GM12878 (cell line): ENCODE measurements around the gene ECHDC1. TPM values are rescaled to one million over a fixed set of nuclear protein-coding genes. Genes with fewer than 3 reads are reported as not detected.

Source experiments
- ATAC-seq: fragments of 200-7000 bp; cut with Tn5 transposase; 3 replicates; pipeline ENCODE4 v1.9.1; 2020; ENCODE audit warnings: mild to moderate bottlenecking, moderate library complexity
- BruUV-seq: library from RNA; stranded (reverse); fragments of 400-500 nt; replicated peaks from 2 replicates; lab custom pipeline; 2021; lab: Mats Ljungman, UMichigan
- CTCF ChIA-PET: fragments of 300-600 bp; sonication (Branson Sonifier 250); formaldehyde crosslinking; extraction: SDS; loops from one replicate; lab custom pipeline; 2021; ENCODE audit warnings: inconsistent platforms; lab: Yijun Ruan, JAX
- POLR2A ChIA-PET: fragments of 350-600 bp; formaldehyde crosslinking; extraction: SDS; loops from one replicate; lab custom pipeline; 2021; ENCODE audit warnings: inconsistent platforms; lab: Charles Lee
- RAD21 ChIA-PET: fragments of 300-600 bp; sonication (Branson Sonifier 250); formaldehyde crosslinking; loops from one replicate; lab custom pipeline; 2023; ENCODE audit warnings: antibody characterized with exemption; ENCODE audit not compliant: unreplicated experiment; lab: Charles Lee
- SMC1A ChIA-PET: fragments of 300-600 bp; sonication (Branson Sonifier 250); formaldehyde crosslinking; loops from one replicate; lab custom pipeline; 2023; ENCODE audit not compliant: unreplicated experiment, uncharacterized antibody; lab: Charles Lee
- DNase-seq: peaks from one replicate; pipeline ENCODE4 v3.0.0-alpha.2; 2011; ENCODE audit warnings: low read depth, low spot score
- FAIRE-seq: peaks from 3 replicates; lab custom pipeline; 2011; peaks lifted over from hg19 to GRCh38; lab: Jason Lieb, UNC
- H2AFZ ChIP-seq: 2 replicates; pipeline ENCODE4 v1.6.0; 2011; ENCODE audit warnings: low read depth, low read length, control low read depth; ENCODE audit not compliant: control insufficient read depth
- H3K27ac ChIP-seq: 2 replicates; pipeline ENCODE4 v1.5.1; 2011; ENCODE audit warnings: control low read depth; ENCODE audit not compliant: control insufficient read depth, insufficient read depth
- H3K27me3 ChIP-seq, 2 experiments: replicated peaks in 1 of 2; 2 replicates each; pipeline versions ENCODE4 v1.6.0 to v1.6.1; 2011; ENCODE audit warnings: low read length in 1 of 2; ENCODE audit not compliant: control insufficient read depth in 2 of 2, insufficient read depth in 2 of 2
- H3K36me3 ChIP-seq, 2 experiments: 2 replicates each; pipeline ENCODE4 v1.5.1; 2011; ENCODE audit warnings: low read length in 1 of 2; ENCODE audit not compliant: control insufficient read depth in 2 of 2, insufficient read depth in 2 of 2
- H3K4me1 ChIP-seq: 2 replicates; pipeline ENCODE4 v1.6.1; 2011; ENCODE audit warnings: mild to moderate bottlenecking, low read length, moderate library complexity, mixed read lengths; ENCODE audit not compliant: control insufficient read depth, insufficient read depth
- H3K4me2 ChIP-seq: 2 replicates; pipeline ENCODE4 v1.6.0; 2011; ENCODE audit warnings: control low read depth; ENCODE audit not compliant: control insufficient read depth, insufficient read depth
- H3K4me3 ChIP-seq: fragments of 200-600 bp; sonication (generic); 2 replicates; pipeline ENCODE4 v1.5.1; 2016
- H3K79me2 ChIP-seq: 2 replicates; pipeline ENCODE4 v1.6.0; 2011; ENCODE audit warnings: low read length; ENCODE audit not compliant: control insufficient read depth, insufficient read depth
- H3K9ac ChIP-seq: 2 replicates; pipeline ENCODE4 v1.8.0; 2011; ENCODE audit warnings: low read length, control low read depth, mixed read lengths; ENCODE audit not compliant: control insufficient read depth, insufficient read depth
- H3K9me3 ChIP-seq: replicated peaks from 3 replicates; pipeline ENCODE4 v1.5.1; 2011; ENCODE audit warnings: mild to moderate bottlenecking, low read length; ENCODE audit not compliant: control insufficient read depth, insufficient read depth
- H4K20me1 ChIP-seq: 2 replicates; pipeline ENCODE4 v1.6.0; 2011; ENCODE audit not compliant: control insufficient read depth, insufficient read depth
- EED ChIP-seq: sonication (generic); IDR thresholded peaks from 2 replicates; pipeline ENCODE4 v1.6.1; 2016; ENCODE audit warnings: antibody characterized with exemption, low read depth
- FOXK2 ChIP-seq: fragments of 450-650 bp; IDR thresholded peaks from 2 replicates; pipeline ENCODE4 v1.6.1; 2017; ENCODE audit warnings: mild to moderate bottlenecking, moderate library complexity
- HCFC1 ChIP-seq: fragments of 150-350 bp; IDR thresholded peaks from 2 replicates; pipeline ENCODE4 v1.6.1; 2014; ENCODE audit warnings: low read length
- JUNB ChIP-seq: IDR thresholded peaks from 2 replicates; pipeline ENCODE4 v1.6.1; 2016; ENCODE audit warnings: antibody characterized with exemption, mild to moderate bottlenecking
- MTA2 ChIP-seq: fragments of 450-650 bp; IDR thresholded peaks from 2 replicates; pipeline ENCODE4 v1.6.1; 2016; ENCODE audit warnings: low read depth, mild to moderate bottlenecking, moderate library complexity
- RBBP5 ChIP-seq: fragments of 200-600 bp; sonication (generic); conservative IDR thresholded peaks from 2 replicates; pipeline ENCODE4 v1.6.1; 2016
- TARDBP ChIP-seq: IDR thresholded peaks from 2 replicates; pipeline ENCODE4 v1.6.1; 2016; ENCODE audit warnings: borderline replicate concordance
- ZBED1 ChIP-seq: IDR thresholded peaks from 2 replicates; pipeline ENCODE4 v1.6.1; 2016; ENCODE audit warnings: borderline replicate concordance
- ZNF217 ChIP-seq: fragments of 450-650 bp; IDR thresholded peaks from 2 replicates; pipeline ENCODE4 v1.6.1; 2017; ENCODE audit warnings: antibody characterized with exemption, mild to moderate bottlenecking
- in situ Hi-C: fragments of 300-500 bp; cut with MboI; formaldehyde crosslinking; loops from 9 replicates; pipeline ENCODE4 v1.14.3; 2018; ENCODE audit warnings: mixed read lengths
- intact Hi-C: fragments of 100-400 bp; cut with micrococcal nuclease; formaldehyde crosslinking; loops from one replicate; pipeline ENCODE4 v1.14.2; 2022; ENCODE audit not compliant: unreplicated experiment
- polyA plus RNA-seq, 11 experiments: library from polyadenylated mRNA; depleted of rRNA in 4 of 11; unstranded in 6 of 11; stranded (reverse) in 5 of 11; fragments of >200 nt; fragmentation: Nextera tagmentation in 4 of 11; fragmentation: Illumina TruSeq in 1 of 11; extraction: Ambion mirVana in 4 of 11; extraction: Trizol in 1 of 11; gene quantifications; 1 replicate in 1 of 11; 2 replicates in 10 of 11; pipeline versions ENCODE4 v1.2.1 to v1.2.3, GENCODE V29; 2011 to 2016; ENCODE audit warnings: inconsistent platforms in 2 of 11, missing spikeins in 2 of 11, low read depth in 1 of 11
- total RNA-seq, 4 experiments: library from RNA; depleted of rRNA in 3 of 4; stranded (reverse); fragments of >200 nt in 3 of 4; fragmentation: Illumina TruSeq in 1 of 4; extraction: Trizol in 1 of 4; gene quantifications; 2 replicates each; pipeline versions ENCODE4 v1.2.1 to v1.2.3, GENCODE V29; 2013 to 2021
- TF ChIP-seq, protein P1 (sequence below): fragments of 450-650 bp; IDR thresholded peaks from 2 replicates; pipeline ENCODE4 v1.6.1; 2018; ENCODE audit warnings: borderline replicate concordance, mild to moderate bottlenecking; ENCODE audit not compliant: partially characterized antibody

ECHDC1 gene
- total and polyA plus RNA-seq, 10 of the 15 experiments (the other 5 are each of a cell fraction or from before 2014, with no cell fraction given), result 46.2 to 111 (median 70.7) TPM

DNA sequence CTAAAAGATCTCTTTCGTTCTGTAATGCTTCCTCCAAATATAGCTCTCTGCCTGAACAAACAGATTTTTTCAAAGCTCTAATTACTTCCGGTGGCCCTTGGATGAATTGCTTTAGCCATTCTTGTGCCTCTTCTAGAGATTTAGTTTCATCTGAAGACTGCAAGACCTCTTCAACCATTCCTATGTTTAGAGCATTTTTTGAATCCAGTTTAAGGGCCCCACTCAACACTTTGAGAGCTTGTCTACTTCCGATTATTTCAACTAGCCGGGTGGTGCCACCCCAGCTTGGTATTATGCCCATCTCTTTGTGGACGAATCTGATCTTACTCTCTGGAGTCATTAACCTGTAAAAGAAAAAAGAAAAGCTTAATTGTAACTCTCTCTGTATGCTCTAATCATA lies 53.5 kb downstream of the ECHDC1 start (continued):
- TF ChIP-seq, protein P1, sequence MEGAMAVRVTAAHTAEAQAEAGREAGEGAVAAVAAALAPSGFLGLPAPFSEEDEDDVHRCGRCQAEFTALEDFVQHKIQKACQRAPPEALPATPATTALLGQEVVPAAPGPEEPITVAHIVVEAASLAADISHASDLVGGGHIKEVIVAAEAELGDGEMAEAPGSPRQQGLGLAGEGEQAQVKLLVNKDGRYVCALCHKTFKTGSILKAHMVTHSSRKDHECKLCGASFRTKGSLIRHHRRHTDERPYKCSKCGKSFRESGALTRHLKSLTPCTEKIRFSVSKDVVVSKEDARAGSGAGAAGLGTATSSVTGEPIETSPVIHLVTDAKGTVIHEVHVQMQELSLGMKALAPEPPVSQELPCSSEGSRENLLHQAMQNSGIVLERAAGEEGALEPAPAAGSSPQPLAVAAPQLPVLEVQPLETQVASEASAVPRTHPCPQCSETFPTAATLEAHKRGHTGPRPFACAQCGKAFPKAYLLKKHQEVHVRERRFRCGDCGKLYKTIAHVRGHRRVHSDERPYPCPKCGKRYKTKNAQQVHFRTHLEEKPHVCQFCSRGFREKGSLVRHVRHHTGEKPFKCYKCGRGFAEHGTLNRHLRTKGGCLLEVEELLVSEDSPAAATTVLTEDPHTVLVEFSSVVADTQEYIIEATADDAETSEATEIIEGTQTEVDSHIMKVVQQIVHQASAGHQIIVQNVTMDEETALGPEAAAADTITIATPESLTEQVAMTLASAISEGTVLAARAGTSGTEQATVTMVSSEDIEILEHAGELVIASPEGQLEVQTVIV, result no peak
- TF ChIP-seq, all 136 proteins: peak for 0

DNA sequence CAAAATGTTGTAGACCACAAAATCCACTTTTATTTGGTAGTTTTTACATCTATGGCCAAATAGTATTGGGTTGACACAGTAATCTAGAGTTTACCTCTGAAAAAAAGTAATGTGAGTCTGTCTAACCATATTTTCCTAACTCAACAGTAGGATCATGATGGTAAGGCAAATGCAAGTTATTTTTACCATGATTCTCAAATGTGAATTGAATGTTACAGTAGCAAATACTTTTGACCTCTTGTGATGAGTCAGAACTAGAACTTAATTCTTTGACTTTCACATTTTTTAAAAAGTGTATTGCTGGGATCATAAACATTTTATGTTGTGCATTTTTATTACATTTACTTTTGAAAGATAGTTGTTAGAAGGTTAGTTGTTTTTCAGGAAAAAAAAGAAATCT lies 54.7 kb downstream of the ECHDC1 start:
- Histone ChIP-seq H3K79me2 (no peaks in the 10 kb centered on the region), H3K36me3 (peaks cover 6 to 8% of the 10 kb centered on the region in 2 experiments; a peak in 3 of 4 replicates), H3K9me3 (no peaks in the 10 kb centered on the region), H3K4me3 (no peak overlapping the region), H3K4me2 (no peak overlapping the region), H3K27ac (peak overlapping the region; percentile 28; the same call in 1 of the 2 replicates), H2AFZ (no peak overlapping the region), H3K4me1 (peaks cover 13% of the 10 kb centered on the region; the same call in 1 of the 2 replicates), H3K9ac (no peak overlapping the region), H4K20me1 (no peaks in the 10 kb centered on the region), H3K27me3 (no peaks in the 10 kb centered on the region)
- RAD21 ChIA-PET, result interaction anchor here (1.4 kb wide), 1 partner anchor 196 kb away, joined by 4 read pairs; no protein-coding TSS in a partner anchor
- BruUV-seq, result no TSS peak
- POLR2A ChIA-PET, result no interaction called here
- SMC1A ChIA-PET, result interaction anchor here (2.8 to 4.4 kb wide), 2 partner anchors 13 to 20 kb away, joined by 12 to 16 read pairs; no protein-coding TSS in a partner anchor
- in situ Hi-C loops (loop anchor here (25.0 kb wide), 1 partner anchor 1501 kb away; the partner anchor contains the start of gene NCOA7), intact Hi-C loops (no loop called here)
- ATAC-seq, result peak; percentile 15; the same call in 1 of the 3 replicates
- CTCF ChIA-PET, result interaction anchor here (1.6 to 3.7 kb wide), 2 partner anchors 21 to 53 kb away, joined by 4 to 24 read pairs; partner anchors contain the start of gene RNF146
- TF ChIP-seq RBBP5, result no peak
- no peak for TF ChIP-seq EED
- TF ChIP-seq MTA2, result no peak
- peak; percentile 71 for TF ChIP-seq JUNB
- no peak for TF ChIP-seq HCFC1
- no peak for TF ChIP-seq TARDBP
- TF ChIP-seq ZNF217, result no peak
- TF ChIP-seq ZBED1, result no peak
- no peak for TF ChIP-seq FOXK2
- no peak for DNase-seq
- FAIRE-seq, result peak; percentile 70
